K562 (cell line): ENCODE measurements around the gene TCF15. TPM values are rescaled to one million over a fixed set of nuclear protein-coding genes. Genes with fewer than 3 reads are reported as not detected.
A peak's percentile ranks its signal among the peaks of the same experiment; 100 is the strongest.

Source experiments
- BHLHE40 ChIP-seq: IDR thresholded peaks from 2 replicates; pipeline ENCODE4 v1.6.1; 2011; ENCODE audit warnings: low read length, improper control_type of control experiment
- CBFA2T2 ChIP-seq: fragments of 450-650 bp; conservative IDR thresholded peaks from 2 replicates; pipeline ENCODE4 v1.6.1; 2017; ENCODE audit warnings: mild to moderate bottlenecking
- CC2D1A ChIP-seq: fragments of 450-650 bp; IDR thresholded peaks from 2 replicates; pipeline ENCODE4 v1.6.1; 2017; ENCODE audit warnings: mild to moderate bottlenecking
- DPF2 ChIP-seq: fragments of 450-650 bp; IDR thresholded peaks from 2 replicates; pipeline ENCODE4 v1.6.1; 2016
- E2F8 ChIP-seq: fragments of 450-650 bp; IDR thresholded peaks from 2 replicates; pipeline ENCODE4 v1.7.1; 2018; ENCODE audit warnings: mild to moderate bottlenecking, low read depth; ENCODE audit not compliant: partially characterized antibody
- EGR1 ChIP-seq: fragments of 450-650 bp; conservative IDR thresholded peaks from 2 replicates; pipeline ENCODE4 v1.6.1; 2017; ENCODE audit warnings: mild to moderate bottlenecking
- GATAD2A ChIP-seq: fragments of 450-650 bp; IDR thresholded peaks from 2 replicates; pipeline ENCODE4 v1.6.1; 2017
- HNRNPL ChIP-seq: fragments of 200-400 bp; formaldehyde crosslinking; IDR thresholded peaks from 2 replicates; pipeline ENCODE4 v1.6.1; 2017; ENCODE audit warnings: low read depth, mild to moderate bottlenecking, low read length
- KLF1 ChIP-seq: fragments of 450-650 bp; IDR thresholded peaks from 2 replicates; pipeline ENCODE4 v1.6.1; 2016; ENCODE audit warnings: missing genetic modification characterization, missing compliant biosample characterization
- KLF16 ChIP-seq: IDR thresholded peaks from 2 replicates; pipeline ENCODE4 v1.6.1; 2016; ENCODE audit warnings: antibody characterized with exemption
- MTA2 ChIP-seq: fragments of 450-650 bp; IDR thresholded peaks from 2 replicates; pipeline ENCODE4 v1.6.1; 2016; ENCODE audit warnings: low read depth
- MYBL2 ChIP-seq, 2 experiments: fragments of 450-650 bp in 1 of 2; sonication (generic) in 1 of 2; formaldehyde crosslinking in 1 of 2; IDR thresholded peaks; 2 replicates each; pipeline versions ENCODE4 v1.6.1 to v1.8.1; 2017 to 2022; ENCODE audit warnings: borderline replicate concordance in 1 of 2, inconsistent platforms in 1 of 2, low read depth in 1 of 2, mild to moderate bottlenecking in 1 of 2, missing genetic modification reagents in 1 of 2, moderate library complexity in 1 of 2
- MYC ChIP-seq, 2 experiments: fragments of 250-450 bp in 1 of 2; sonication (Bioruptor Pico) in 1 of 2; IDR thresholded peaks; 2 replicates each; pipeline versions ENCODE4 v1.5.1 to v1.6.1; 2012 to 2021; ENCODE audit warnings: low read depth in 2 of 2, borderline replicate concordance in 1 of 2, improper control_type of control experiment in 1 of 2, low read length in 1 of 2, mild to moderate bottlenecking in 1 of 2, moderate library complexity in 1 of 2
- RAD51 ChIP-seq: fragments of 450-650 bp; IDR thresholded peaks from 2 replicates; pipeline ENCODE4 v1.7.1; 2016; ENCODE audit warnings: low read depth, mild to moderate bottlenecking, borderline replicate concordance
- RB1 ChIP-seq: fragments of 450-650 bp; IDR thresholded peaks from 2 replicates; pipeline ENCODE4 v1.6.1; 2017; ENCODE audit warnings: low read depth, mild to moderate bottlenecking
- SMC3 ChIP-seq: conservative IDR thresholded peaks from 2 replicates; pipeline ENCODE4 v1.6.1; 2011; ENCODE audit warnings: low read depth, low read length, improper control_type of control experiment; ENCODE audit not compliant: insufficient read depth
- SNRNP70 ChIP-seq: fragments of 200-400 bp; formaldehyde crosslinking; optimal IDR thresholded peaks from 2 replicates; pipeline ENCODE3; 2017; ENCODE audit warnings: low read depth, low read length
- TBL1XR1 ChIP-seq, 2 experiments: IDR thresholded peaks; 2 replicates each; pipeline ENCODE4 v1.6.1; 2012; ENCODE audit warnings: improper control_type of control experiment in 2 of 2, low read length in 2 of 2, mild to moderate bottlenecking in 1 of 2
- TRIM24 ChIP-seq, 2 experiments: fragments of 450-650 bp; IDR thresholded peaks; 2 replicates each; pipeline ENCODE4 v1.6.1; 2016
- XRCC5 ChIP-seq: fragments of 200-400 bp; formaldehyde crosslinking; IDR thresholded peaks from 2 replicates; pipeline ENCODE4 v1.6.1; 2017; ENCODE audit warnings: low read depth, mild to moderate bottlenecking, low read length
- ZNF143 ChIP-seq: sonication (generic); formaldehyde crosslinking; IDR thresholded peaks from 2 replicates; pipeline ENCODE4 v1.9.0; 2022; ENCODE audit warnings: mild to moderate bottlenecking, missing genetic modification reagents
- ZNF316 ChIP-seq: fragments of 450-650 bp; IDR thresholded peaks from 2 replicates; pipeline ENCODE4 v1.6.1; 2016
- ZNF586 ChIP-seq: fragments of 450-650 bp; formaldehyde crosslinking; conservative IDR thresholded peaks from 2 replicates; pipeline ENCODE4 v1.4.0; 2020; ENCODE audit warnings: mild to moderate bottlenecking, moderate library complexity
- ZNF592 ChIP-seq: fragments of 450-650 bp; IDR thresholded peaks from 2 replicates; pipeline ENCODE4 v1.6.1; 2017; ENCODE audit warnings: antibody characterized with exemption, mild to moderate bottlenecking
- polyA plus RNA-seq, 8 experiments: library from polyadenylated mRNA; depleted of rRNA in 4 of 8; stranded (reverse) in 5 of 8; unstranded in 3 of 8; fragments of >200 nt; fragmentation: Nextera tagmentation in 2 of 8; fragmentation: Illumina TruSeq in 1 of 8; extraction: Ambion mirVana in 2 of 8; extraction: Trizol in 1 of 8; gene quantifications; 2 replicates each; pipeline versions ENCODE4 v1.2.1 to v1.2.3, GENCODE V29; 2011 to 2014; ENCODE audit warnings: inconsistent platforms in 1 of 8, missing spikeins in 1 of 8
- total RNA-seq, 7 experiments: library from RNA; depleted of rRNA in 6 of 7; stranded (reverse); fragments of >200 nt in 6 of 7; fragmentation: Illumina TruSeq in 2 of 7; extraction: Trizol in 2 of 7; gene quantifications; 2 replicates each; pipeline versions ENCODE4 v1.2.1 to v1.2.3, GENCODE V29; 2011 to 2021; ENCODE audit warnings: low replicate concordance in 1 of 7

TCF15 gene
- total and polyA plus RNA-seq, 9 of the 15 experiments (the other 6 are each of a cell fraction or from before 2014, with no cell fraction given), result 0.04 to 5.0 (median 1.2) TPM

- no peak for TF ChIP-seq HNRNPL
- TF ChIP-seq ZNF143, result no peak
- TF ChIP-seq KLF16, result 0 out of 2 replicates have a peak, but pooled peaks have one; percentile 20
- TF ChIP-seq XRCC5, result 0 out of 2 replicates have a peak, but pooled peaks have one; percentile 51
- TF ChIP-seq SNRNP70, result no peak
- TF ChIP-seq MTA2, result no peak
- TF ChIP-seq MYBL2 (IDR thresholded peaks at IDR 0.05; ENCODE audit: low read depth), result no peak
- TF ChIP-seq MYBL2 (CRISPR knock-in tag; IDR thresholded peaks at IDR 0.05; ENCODE audit: borderline replicate concordance), result no peak
- no peak for TF ChIP-seq RAD51
- TF ChIP-seq ZNF592, result 0 out of 2 replicates have a peak, but pooled peaks have one; percentile 1
- no peak for TF ChIP-seq TRIM24 (IDR thresholded peaks at IDR 0.05)
- TF ChIP-seq ZNF316, result no peak
- no peak for TF ChIP-seq MYC (IDR thresholded peaks at IDR 0.05; ENCODE audit: low read depth, low read length)
- 0 out of 2 replicates have a peak, but pooled peaks have one; percentile 41 for TF ChIP-seq MYC (CRISPR knock-in tag; IDR thresholded peaks at IDR 0.05; ENCODE audit: borderline replicate concordance, low read depth)
- TF ChIP-seq BHLHE40, result 0 out of 2 replicates have a peak, but pooled peaks have one; percentile 10
- 0 out of 2 replicates have a peak, but pooled peaks have one; percentile 36 for TF ChIP-seq CC2D1A
- TF ChIP-seq GATAD2A, result no peak
- TF ChIP-seq ZNF586 (CRISPR knock-in tag), result no peak
- no peak for TF ChIP-seq TBL1XR1 (IDR thresholded peaks at IDR 0.05; ENCODE audit: low read length in 2 of 2)
- TF ChIP-seq KLF1 (tag), result no peak
- TF ChIP-seq RB1, result 0 out of 2 replicates have a peak, but pooled peaks have one; percentile 37
- TF ChIP-seq E2F8, result no peak
- peak; percentile 92 for TF ChIP-seq SMC3
- TF ChIP-seq DPF2, result no peak
- no peak for TF ChIP-seq CBFA2T2
- TF ChIP-seq EGR1, result no peak
Measured at GRCh38 chr20:561437-562231, 48.5 kb downstream of the TCF15 start (continued).
